ENCODE results near the gene MAPT.
"Not testable (repeated sequence)": the region's sequence is repeated elsewhere in the genome, so short reads cannot be mapped to it uniquely, and the experiment has no call there.

Gene MAPT

GRCh38 chr17:45894022-45894784 lies at the start of gene MAPT:
TSS of gene MAPT (plus strand) at chr17:45894554. CDS start at chr17:45962338, 67,784 bp downstream.
- peak; percentile 77 to 88 for DNase-seq

DNA sequence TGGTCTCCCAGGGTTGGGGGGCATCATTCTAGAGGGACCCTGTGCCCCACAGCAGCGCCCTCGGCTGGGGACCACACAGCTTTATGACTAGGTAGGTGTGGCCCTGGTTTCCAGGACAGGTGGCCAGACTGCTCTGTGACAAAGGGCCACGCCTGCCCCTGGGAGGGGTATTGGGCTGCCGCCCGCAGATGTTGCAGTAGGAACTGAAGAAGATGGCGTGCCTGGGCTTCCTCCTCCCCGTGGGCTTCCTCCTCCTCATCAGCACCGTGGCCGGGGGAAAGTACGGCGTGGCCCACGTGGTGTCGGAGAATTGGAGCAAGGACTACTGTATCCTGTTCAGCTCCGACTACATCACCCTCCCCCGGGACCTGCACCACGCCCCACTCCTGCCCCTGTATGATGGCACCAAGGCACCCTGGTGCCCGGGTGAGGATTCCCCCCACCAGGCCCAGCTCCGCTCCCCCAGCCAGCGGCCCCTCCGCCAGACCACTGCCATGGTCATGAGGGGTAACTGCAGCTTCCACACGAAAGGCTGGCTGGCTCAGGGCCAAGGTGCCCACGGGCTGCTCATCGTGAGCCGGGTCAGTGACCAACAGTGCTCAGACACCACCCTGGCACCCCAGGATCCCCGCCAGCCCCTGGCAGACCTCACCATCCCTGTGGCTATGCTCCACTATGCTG lies 49.5 kb upstream of the MAPT start, which contains the start of gene SPPL2C:
Gene SPPL2C, plus strand, starts transcription at position 187 of the 681 bp plus-strand sequence. Its CDS starts 26 bp downstream, at position 213.
- DNase-seq = no peak

GRCh38 chr17:45845376-45846185 lies 48.8 kb upstream of the MAPT start:
- DNase-seq = no peak

DNA sequence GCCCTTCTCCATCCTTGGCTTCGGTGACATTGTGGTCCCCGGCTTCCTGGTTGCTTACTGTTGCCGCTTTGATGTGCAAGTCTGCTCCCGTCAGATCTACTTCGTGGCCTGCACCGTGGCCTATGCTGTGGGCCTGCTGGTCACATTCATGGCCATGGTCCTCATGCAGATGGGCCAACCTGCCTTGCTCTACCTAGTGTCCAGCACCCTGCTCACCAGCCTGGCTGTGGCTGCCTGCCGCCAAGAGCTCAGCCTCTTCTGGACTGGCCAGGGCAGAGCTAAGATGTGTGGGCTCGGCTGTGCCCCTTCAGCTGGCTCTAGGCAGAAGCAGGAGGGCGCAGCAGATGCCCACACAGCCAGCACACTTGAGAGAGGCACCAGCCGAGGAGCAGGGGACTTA lies 48.1 kb upstream of the MAPT start:
- DNase-seq = no peak

- DNase-seq = no peak
Observed at GRCh38 chr17:45846646-45847045, 47.7 kb upstream of the MAPT start.

GRCh38 chr17:45847101-45847500 lies 47.3 kb upstream of the MAPT start:
- DNase-seq = no peak

- DNase-seq = no peak
Observed at GRCh38 chr17:45847747-45848146, 46.6 kb upstream of the MAPT start.

DNA sequence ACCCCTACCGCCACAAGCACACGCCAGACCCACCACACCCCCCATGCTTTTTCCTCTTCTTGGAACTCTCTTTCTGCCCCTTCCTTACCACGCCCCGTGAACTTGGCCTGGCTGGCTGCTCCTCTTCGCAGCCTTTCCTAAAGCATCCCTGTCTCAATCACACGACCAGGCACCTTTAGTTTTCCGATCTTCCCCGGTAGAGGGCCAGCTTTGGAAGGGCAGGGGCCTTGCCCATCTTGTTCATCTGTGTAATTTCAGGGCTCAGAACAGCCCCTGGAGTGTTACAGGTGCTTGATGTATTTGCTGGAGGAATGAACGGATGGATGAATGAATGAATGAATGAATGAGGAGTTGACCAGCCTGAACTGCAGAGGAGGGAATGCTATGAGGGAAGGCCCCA lies 45.9 kb upstream of the MAPT start:
- DNase-seq = no peak

GRCh38 chr17:45848868-45849535 lies 45.4 kb upstream of the MAPT start:
- no peak for DNase-seq

- no peak for DNase-seq
Observed at GRCh38 chr17:45849536-45849990, 44.8 kb upstream of the MAPT start.

GRCh38 chr17:45850011-45850410 lies 44.3 kb upstream of the MAPT start:
- no peak for DNase-seq

- DNase-seq = no peak
Observed at GRCh38 chr17:45850468-45850867, 43.9 kb upstream of the MAPT start.

GRCh38 chr17:45851022-45851421 lies 43.3 kb upstream of the MAPT start:
- no peak for DNase-seq

DNA sequence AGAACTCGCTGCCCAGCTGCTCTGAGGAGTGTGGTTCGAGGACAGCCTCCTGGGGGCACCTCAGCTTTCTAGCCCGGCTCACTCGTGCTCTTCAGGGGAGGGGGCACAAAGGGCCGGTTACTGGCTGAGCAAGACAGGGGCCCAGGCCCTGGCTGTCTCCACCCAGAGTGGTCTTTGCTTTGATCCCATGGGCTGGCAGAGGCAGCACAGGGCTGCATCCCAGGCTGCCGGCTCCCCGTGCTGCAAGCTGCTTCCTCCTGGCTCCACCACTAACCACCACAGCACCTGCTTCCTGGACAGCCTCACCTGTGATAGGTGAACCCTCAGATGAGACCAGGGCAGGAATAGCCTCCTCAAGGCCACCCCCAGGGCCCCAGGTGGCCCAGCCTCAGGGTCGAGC lies 42.9 kb upstream of the MAPT start:
- DNase-seq = no peak

DNA sequence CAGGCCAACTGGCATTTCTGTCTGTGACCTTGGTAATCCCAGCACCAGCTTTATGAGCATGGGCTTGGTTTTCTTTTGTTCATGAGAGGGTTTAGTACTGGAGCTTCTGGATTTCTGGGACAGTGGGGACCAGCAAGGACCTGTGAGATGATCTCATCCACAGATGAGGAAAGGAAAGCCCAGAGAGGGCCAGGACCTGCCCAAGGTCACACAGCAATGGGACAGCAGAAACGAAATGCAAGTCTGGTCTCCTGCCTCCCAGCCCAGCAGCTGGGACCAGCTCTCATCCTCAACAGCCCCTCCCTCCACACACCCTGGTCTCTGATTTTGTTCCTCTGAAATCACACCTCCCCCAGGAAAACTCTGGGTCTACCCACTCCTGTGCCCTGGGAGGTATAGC lies 42.5 kb upstream of the MAPT start:
- DNase-seq = no peak

- DNase-seq = peak in 1 of 2 experiments; percentile 31
Observed at GRCh38 chr17:45852535-45853297, 41.6 kb upstream of the MAPT start.

- DNase-seq = no peak
Observed at GRCh38 chr17:45854209-45854608, 40.1 kb upstream of the MAPT start.

DNA sequence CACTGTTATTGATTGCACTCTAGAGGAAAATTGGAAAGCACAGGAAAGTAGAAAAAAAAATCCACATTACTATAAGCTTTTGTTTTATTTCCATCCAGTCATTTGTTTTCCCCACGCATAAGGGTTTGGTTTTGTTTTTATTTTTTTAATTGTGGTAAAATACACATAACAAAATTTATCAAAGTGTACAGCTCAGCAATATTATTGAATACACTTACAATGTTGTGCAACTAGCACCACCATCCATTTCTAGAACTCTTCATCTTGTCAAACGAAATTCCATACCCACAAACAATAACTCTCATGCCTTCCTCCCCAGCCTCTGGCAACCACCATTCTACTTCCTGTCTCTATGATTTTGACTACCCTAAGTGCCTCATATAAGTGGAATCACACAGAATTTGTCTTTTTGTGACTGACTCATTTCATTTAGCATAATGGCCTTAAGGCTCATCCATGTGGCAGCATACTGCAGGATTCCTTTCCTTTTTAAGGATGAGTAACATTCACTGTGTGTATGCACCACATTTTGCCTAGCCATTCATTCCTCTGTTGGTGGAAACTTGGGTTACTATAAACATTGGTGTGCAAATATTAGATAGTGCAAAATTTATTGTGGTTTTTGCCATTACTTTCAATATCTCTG lies 38.5 kb upstream of the MAPT start:
- no peak for DNase-seq

DNA sequence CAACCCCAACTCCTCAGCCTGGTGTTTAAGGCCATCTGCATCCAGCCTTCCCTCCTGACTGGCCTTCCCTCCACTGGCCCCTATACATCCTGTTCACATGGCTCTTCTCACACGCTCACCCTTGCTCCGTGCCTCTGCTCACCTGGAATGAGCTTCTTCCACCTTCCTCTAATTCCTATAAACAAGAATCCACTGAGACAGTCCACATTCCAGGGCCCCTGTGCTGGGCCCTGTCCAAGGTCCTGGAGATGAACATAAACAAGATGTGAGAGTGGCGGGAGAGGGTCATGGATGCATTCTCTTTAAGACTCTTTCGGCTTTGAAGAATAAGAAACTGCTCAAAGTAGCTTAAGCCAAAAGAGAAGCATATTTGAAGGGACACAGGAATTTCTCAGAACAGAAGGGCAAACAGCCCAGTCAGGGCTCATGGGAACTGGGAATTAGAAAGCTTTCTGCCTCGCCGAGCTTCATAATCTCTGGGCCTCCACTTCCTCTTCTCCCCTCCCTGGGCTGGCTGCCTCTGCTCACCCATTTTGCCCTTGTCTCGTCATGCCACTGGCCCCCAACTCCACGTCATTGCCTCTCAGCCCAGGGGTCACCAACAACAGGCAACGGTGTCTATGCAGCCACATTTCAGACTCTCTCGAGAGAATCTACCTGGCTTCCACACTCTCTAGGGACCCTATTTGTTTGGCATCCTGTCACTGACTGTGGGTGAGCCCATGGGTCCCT lies 36.2 kb upstream of the MAPT start:
- no peak for DNase-seq

GRCh38 chr17:45861165-45861564 lies 33.2 kb upstream of the MAPT start:
- DNase-seq = no peak

GRCh38 chr17:45862127-45862526 lies 32.2 kb upstream of the MAPT start:
- DNase-seq = not testable (repeated sequence)
